Endothelial cell of umbilical vein (primary cell): ENCODE measurements around the gene AMMECR1L. TPM values are rescaled to one million over a fixed set of nuclear protein-coding genes. Genes with fewer than 3 reads are reported as not detected.
"Not testable (repeated sequence)": the region's sequence is repeated elsewhere in the genome, so short reads cannot be mapped to it uniquely, and the experiment has no call there.

Source experiments
- BruUV-seq: library from RNA; stranded (reverse); fragments of 400-500 nt; replicated peaks from 2 replicates; lab custom pipeline; 2021; lab: Mats Ljungman, UMichigan
- CTCF ChIA-PET: fragments of 300-600, 350-600 bp; sonication (Branson Sonifier 250); formaldehyde crosslinking; loops from one replicate; lab custom pipeline; 2021; ENCODE audit warnings: antibody characterized with exemption, inconsistent platforms; lab: Charles Lee
- POLR2A ChIA-PET: fragments of 300-600, 350-600 bp; sonication (Branson Sonifier 250); formaldehyde crosslinking; loops from one replicate; lab custom pipeline; 2021; ENCODE audit warnings: antibody characterized with exemption, inconsistent platforms; lab: Charles Lee
- DNase-seq: peaks from one replicate; pipeline ENCODE4 v3.0.0-alpha.2; 2011; ENCODE audit warnings: low read depth, low spot score
- FAIRE-seq: peaks from 2 replicates; lab custom pipeline; 2011; peaks lifted over from hg19 to GRCh38; lab: Jason Lieb, UNC
- H2AFZ ChIP-seq: 2 replicates; pipeline ENCODE4 v1.6.0; 2012; ENCODE audit warnings: low read depth, low read length, control low read depth, inconsistent platforms
- H3K27ac ChIP-seq: 2 replicates; pipeline ENCODE4 v1.5.1; 2011; ENCODE audit warnings: low read depth, mild to moderate bottlenecking, control low read depth, low read length, moderate library complexity; ENCODE audit not compliant: insufficient read depth
- H3K27me3 ChIP-seq, 2 experiments: 2 replicates each; pipeline versions ENCODE4 v1.6.0 to v1.6.1; 2011; ENCODE audit warnings: low read length in 2 of 2, mixed read lengths in 1 of 2; ENCODE audit not compliant: control insufficient read depth in 2 of 2, insufficient read depth in 2 of 2
- H3K36me3 ChIP-seq, 2 experiments: 2 replicates in 1 of 2; 3 replicates in 1 of 2; pipeline ENCODE4 v1.5.1; 2011; ENCODE audit warnings: low read length in 2 of 2, mild to moderate bottlenecking in 1 of 2, moderate library complexity in 1 of 2; ENCODE audit not compliant: control insufficient read depth in 2 of 2, insufficient read depth in 2 of 2; ENCODE audit errors: extremely low read depth in 1 of 2
- H3K4me1 ChIP-seq: 3 replicates; pipeline ENCODE4 v1.5.1; 2011; ENCODE audit warnings: mild to moderate bottlenecking, low read length; ENCODE audit not compliant: control insufficient read depth, insufficient read depth; ENCODE audit errors: extremely low read depth
- H3K4me2 ChIP-seq: 2 replicates; pipeline ENCODE4 v1.6.1; 2011; ENCODE audit warnings: low read length, control low read depth, mixed read lengths; ENCODE audit not compliant: insufficient read depth
- H3K4me3 ChIP-seq, 3 experiments: fragments of 200-600 bp in 1 of 3; sonication (generic), shearing (Covaris generic) in 1 of 3; replicated peaks in 1 of 3; 2 replicates each; pipeline ENCODE4 v1.5.1; 2011 to 2016; ENCODE audit warnings: control low read depth in 3 of 3, low read length in 3 of 3, mild to moderate bottlenecking in 2 of 3, inconsistent platforms in 1 of 3, low read depth in 1 of 3, moderate library complexity in 1 of 3; ENCODE audit not compliant: insufficient read depth in 1 of 3
- H3K79me2 ChIP-seq: 2 replicates; pipeline ENCODE4 v1.6.0; 2012; ENCODE audit warnings: low read length, inconsistent platforms; ENCODE audit not compliant: control insufficient read depth, insufficient read depth
- H3K9ac ChIP-seq: replicated peaks from 2 replicates; pipeline ENCODE3; 2011; ENCODE audit warnings: low read length, control low read depth; ENCODE audit not compliant: insufficient read depth; ENCODE audit errors: extremely low read depth
- H3K9me1 ChIP-seq: replicated peaks from 3 replicates; pipeline ENCODE4 v1.6.0; 2011; ENCODE audit warnings: mild to moderate bottlenecking, low read length; ENCODE audit not compliant: control insufficient read depth, insufficient read depth; ENCODE audit errors: extremely low read depth
- H3K9me3 ChIP-seq: replicated peaks from 2 replicates; pipeline ENCODE4 v1.5.1; 2012; ENCODE audit warnings: low read length, inconsistent platforms; ENCODE audit not compliant: control insufficient read depth, insufficient read depth
- H4K20me1 ChIP-seq: replicated peaks from 2 replicates; pipeline ENCODE3; 2011; ENCODE audit warnings: mild to moderate bottlenecking, low read length; ENCODE audit not compliant: control insufficient read depth, insufficient read depth; ENCODE audit errors: extremely low read depth
- EZH2 ChIP-seq: IDR thresholded peaks from 2 replicates; pipeline ENCODE4 v1.6.1; 2012; ENCODE audit warnings: borderline replicate concordance, low read depth, mild to moderate bottlenecking, moderate library complexity, low read length, inconsistent platforms; ENCODE audit not compliant: severe bottlenecking
- FOS ChIP-seq: IDR thresholded peaks from 2 replicates; pipeline ENCODE4 v1.6.1; 2011; ENCODE audit warnings: mild to moderate bottlenecking, low read length, moderate library complexity, borderline replicate concordance; ENCODE audit not compliant: insufficient read depth
- GATA2 ChIP-seq: IDR thresholded peaks from 2 replicates; pipeline ENCODE4 v1.7.0; 2011; ENCODE audit warnings: low read depth, mild to moderate bottlenecking, moderate library complexity, mixed read lengths, low read length; ENCODE audit not compliant: insufficient read length, insufficient read depth
- JUN ChIP-seq: IDR thresholded peaks from 2 replicates; pipeline ENCODE4 v1.6.1; 2011; ENCODE audit warnings: borderline replicate concordance, low read depth; ENCODE audit not compliant: insufficient read length, insufficient read depth
- MAX ChIP-seq: IDR thresholded peaks from 2 replicates; pipeline ENCODE4 v1.6.1; 2011; ENCODE audit not compliant: insufficient read depth, insufficient read length
- MYC ChIP-seq: IDR thresholded peaks from one replicate; pipeline ENCODE4 v1.6.1; 2011; ENCODE audit warnings: mild to moderate bottlenecking, low read depth, low read length
- POLR2A ChIP-seq: IDR thresholded peaks from 2 replicates; pipeline ENCODE4 v1.6.1; 2012; ENCODE audit warnings: low read depth, mild to moderate bottlenecking, control low read depth, low read length
- POLR2AphosphoS5 ChIP-seq: IDR thresholded peaks from 2 replicates; pipeline ENCODE4 v1.6.1; 2012; ENCODE audit warnings: low read depth, mild to moderate bottlenecking, control low read depth, low read length, moderate library complexity; ENCODE audit not compliant: insufficient read depth
- dilution Hi-C: fragments of 300-500 bp; cut with MboI; formaldehyde crosslinking; loops from one replicate; pipeline ENCODE4 v1.15.0; 2019; ENCODE audit warnings: low sequenced_read_pairs; ENCODE audit not compliant: extremely low pct_ligation_motif_present
- intact Hi-C: fragments of 100-400 bp; cut with micrococcal nuclease; formaldehyde crosslinking; loops from one replicate; pipeline ENCODE4 v1.10.0; 2022
- polyA plus RNA-seq, 4 experiments: library from polyadenylated mRNA; depleted of rRNA in 3 of 4; stranded (reverse) in 3 of 4; unstranded in 1 of 4; fragments of >200 nt; gene quantifications; 2 replicates each; pipeline versions ENCODE4 v1.2.1 to v1.2.3, GENCODE V29; 2011 to 2012; ENCODE audit warnings: missing spikeins in 1 of 4
- total RNA-seq: library from RNA; stranded (reverse); gene quantifications from 2 replicates; pipeline ENCODE4 v1.2.3, GENCODE V29; 2021
- TF ChIP-seq, protein P1 (sequence below), 2 donors: IDR thresholded peaks; 1 replicate in 1 of 2; 2 replicates in 1 of 2; pipeline ENCODE4 v1.5.1; 2011; ENCODE audit warnings: low read length in 2 of 2, mild to moderate bottlenecking in 2 of 2, moderate library complexity in 2 of 2, control low read depth in 1 of 2, inconsistent platforms in 1 of 2, low read depth in 1 of 2; ENCODE audit not compliant: insufficient read depth in 1 of 2; ENCODE audit errors: extremely low read depth in 1 of 2

Gene AMMECR1L
- total and polyA plus RNA-seq, 2 donors (not counting 3 experiments of a cell fraction or from before 2014, with no cell fraction given) = 14.8 to 20.7 TPM

- intact Hi-C loops (no loop called here), dilution Hi-C loops (no loop called here)
- ChIA-PET POLR2A (no interaction called here), CTCF (no interaction called here)
- H3K4me1 ChIP-seq = peaks cover 9% of the 10 kb centered on the region
- no peak overlapping the region for H3K27ac ChIP-seq
- no peak overlapping the region for H3K9ac ChIP-seq
- no peak overlapping the region for H2AFZ ChIP-seq
- peaks cover 0 to 2% of the 10 kb centered on the region in 2 experiments for H3K27me3 ChIP-seq
- no peak for DNase-seq
- no peaks in the 10 kb centered on the region for H3K9me3 ChIP-seq
- TF ChIP-seq GATA2 (no peak), POLR2A (no peak), EZH2 (no peak), FOS (no peak), MYC (no peak), MAX (no peak), JUN (no peak), POLR2AphosphoS5 (no peak)
- TF ChIP-seq, protein P1, sequence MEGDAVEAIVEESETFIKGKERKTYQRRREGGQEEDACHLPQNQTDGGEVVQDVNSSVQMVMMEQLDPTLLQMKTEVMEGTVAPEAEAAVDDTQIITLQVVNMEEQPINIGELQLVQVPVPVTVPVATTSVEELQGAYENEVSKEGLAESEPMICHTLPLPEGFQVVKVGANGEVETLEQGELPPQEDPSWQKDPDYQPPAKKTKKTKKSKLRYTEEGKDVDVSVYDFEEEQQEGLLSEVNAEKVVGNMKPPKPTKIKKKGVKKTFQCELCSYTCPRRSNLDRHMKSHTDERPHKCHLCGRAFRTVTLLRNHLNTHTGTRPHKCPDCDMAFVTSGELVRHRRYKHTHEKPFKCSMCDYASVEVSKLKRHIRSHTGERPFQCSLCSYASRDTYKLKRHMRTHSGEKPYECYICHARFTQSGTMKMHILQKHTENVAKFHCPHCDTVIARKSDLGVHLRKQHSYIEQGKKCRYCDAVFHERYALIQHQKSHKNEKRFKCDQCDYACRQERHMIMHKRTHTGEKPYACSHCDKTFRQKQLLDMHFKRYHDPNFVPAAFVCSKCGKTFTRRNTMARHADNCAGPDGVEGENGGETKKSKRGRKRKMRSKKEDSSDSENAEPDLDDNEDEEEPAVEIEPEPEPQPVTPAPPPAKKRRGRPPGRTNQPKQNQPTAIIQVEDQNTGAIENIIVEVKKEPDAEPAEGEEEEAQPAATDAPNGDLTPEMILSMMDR (IDR thresholded peaks at IDR 0.05; ENCODE audit: extremely low read depth in 1 of 2, insufficient read depth in 1 of 2, low read depth in 1 of 2, low read length in 2 of 2) = no peak
- H3K9me1 ChIP-seq = no peaks in the 10 kb centered on the region
- no TSS peak for BruUV-seq
- H3K79me2 ChIP-seq = peaks cover 7% of the 10 kb centered on the region
- FAIRE-seq = no peak
- no peaks in the 10 kb centered on the region for H3K36me3 ChIP-seq
- no peak overlapping the region for H3K4me3 ChIP-seq
- no peak overlapping the region for H3K4me2 ChIP-seq
- no peaks in the 10 kb centered on the region for H4K20me1 ChIP-seq
Observed at GRCh38 chr2:127891811-127892210, 6.1 kb upstream of the AMMECR1L start.

- intact Hi-C loops, H3K79me2 ChIP-seq, H3K4me2 ChIP-seq, H3K27me3 ChIP-seq, H3K9me3 ChIP-seq, H3K36me3 ChIP-seq, CTCF ChIA-PET, H3K4me3 ChIP-seq, H4K20me1 ChIP-seq, H3K4me1 ChIP-seq, H3K9ac ChIP-seq, POLR2A ChIA-PET, H2AFZ ChIP-seq, dilution Hi-C loops, FAIRE-seq, H3K9me1 ChIP-seq, BruUV-seq, H3K27ac ChIP-seq, DNase-seq: not testable (repeated sequence)
Observed at GRCh38 chr2:127890756-127891155, 5.0 kb upstream of the AMMECR1L start.
